Uterus (tissue), 2 donors: ENCODE data around the gene CD248.

Source experiments
- CTCF ChIP-seq, 4 experiments: fragments of 200-600 bp in 2 of 4; fragments of 450-650 bp in 2 of 4; sonication (generic) in 2 of 4; IDR thresholded peaks; one replicate each; pipeline ENCODE4 v1.5.1; 2016 to 2019; ENCODE audit warnings: antibody characterized with exemption in 4 of 4, mild to moderate bottlenecking in 2 of 4, moderate library complexity in 1 of 4
- POLR2A ChIP-seq, 2 donors: fragments of 450-650 bp; IDR thresholded peaks; one replicate each; pipeline ENCODE4 v1.6.1; 2016; ENCODE audit warnings: antibody characterized with exemption in 2 of 2, mild to moderate bottlenecking in 1 of 2, moderate library complexity in 1 of 2

- TF ChIP-seq CTCF (IDR thresholded peaks at IDR 0.05) (peak; percentile 28 to 61 (median 41)), POLR2A (IDR thresholded peaks at IDR 0.05) (peak in 1 of 2 donors; percentile 18)
These were observed 19.6 kb upstream of the CD248 start, which contains the start of gene RIN1 for GRCh38 chr11:66336234-66337102.
